Peyer's patch (tissue), 4 donors: Measurements from ENCODE around the gene OLFM2.

ENCODE experiments used
- POLR2A ChIP-seq, 2 donors: fragments of 450-650 bp; IDR thresholded peaks; one replicate each; pipeline ENCODE4 v1.5.1; 2017; ENCODE audit warnings: antibody characterized with exemption in 2 of 2, mild to moderate bottlenecking in 2 of 2, moderate library complexity in 2 of 2
- TF ChIP-seq, protein P1 (sequence below), 6 experiments: fragments of 450-650 bp in 4 of 6; fragments of 200-600 bp in 2 of 6; sonication (generic) in 1 of 6; IDR thresholded peaks; one replicate each; pipeline ENCODE4 v1.5.1; 2017 to 2019; ENCODE audit warnings: antibody characterized with exemption in 6 of 6, mild to moderate bottlenecking in 3 of 6, moderate library complexity in 1 of 6

DNA sequence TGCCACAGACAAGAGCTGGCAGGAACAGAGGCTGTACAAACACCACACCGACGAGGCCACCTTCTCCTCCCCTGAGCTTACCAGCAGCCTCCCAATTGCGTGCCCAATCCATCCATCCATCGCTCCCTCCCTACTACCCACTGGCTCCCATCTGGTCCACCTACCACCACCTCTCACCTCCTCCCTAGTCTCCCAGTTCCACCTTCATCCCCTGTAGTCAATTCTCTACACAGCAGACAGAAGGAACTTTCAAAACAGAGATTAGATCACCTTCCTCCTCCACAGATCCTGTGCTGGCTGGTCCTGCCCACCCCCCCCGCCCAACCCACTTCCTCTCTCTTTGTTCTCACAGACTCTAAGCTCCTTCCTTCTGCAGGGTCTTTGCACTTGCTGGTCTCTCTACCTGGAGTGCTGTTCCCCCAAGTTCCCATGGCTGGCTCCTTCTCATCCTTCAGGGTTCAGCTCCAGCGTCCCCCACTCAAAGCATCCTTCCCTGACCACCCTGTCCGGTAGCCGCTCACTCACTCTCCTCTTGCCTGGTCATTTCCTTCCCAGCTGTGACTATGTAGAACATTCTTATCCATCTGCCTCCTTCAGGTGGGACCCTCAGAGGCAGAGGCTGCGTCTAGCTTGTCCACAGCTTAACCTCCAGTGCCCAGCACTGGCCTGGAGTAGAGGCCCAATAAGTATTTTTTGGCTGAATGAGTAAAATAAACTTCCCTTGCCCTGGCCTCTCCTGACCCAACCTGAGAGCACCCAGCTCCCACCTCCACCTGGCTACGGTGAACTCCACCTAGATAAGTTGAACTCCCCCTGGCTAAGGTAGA lies 78.2 kb downstream of the OLFM2 start:
- TF ChIP-seq, protein P1, sequence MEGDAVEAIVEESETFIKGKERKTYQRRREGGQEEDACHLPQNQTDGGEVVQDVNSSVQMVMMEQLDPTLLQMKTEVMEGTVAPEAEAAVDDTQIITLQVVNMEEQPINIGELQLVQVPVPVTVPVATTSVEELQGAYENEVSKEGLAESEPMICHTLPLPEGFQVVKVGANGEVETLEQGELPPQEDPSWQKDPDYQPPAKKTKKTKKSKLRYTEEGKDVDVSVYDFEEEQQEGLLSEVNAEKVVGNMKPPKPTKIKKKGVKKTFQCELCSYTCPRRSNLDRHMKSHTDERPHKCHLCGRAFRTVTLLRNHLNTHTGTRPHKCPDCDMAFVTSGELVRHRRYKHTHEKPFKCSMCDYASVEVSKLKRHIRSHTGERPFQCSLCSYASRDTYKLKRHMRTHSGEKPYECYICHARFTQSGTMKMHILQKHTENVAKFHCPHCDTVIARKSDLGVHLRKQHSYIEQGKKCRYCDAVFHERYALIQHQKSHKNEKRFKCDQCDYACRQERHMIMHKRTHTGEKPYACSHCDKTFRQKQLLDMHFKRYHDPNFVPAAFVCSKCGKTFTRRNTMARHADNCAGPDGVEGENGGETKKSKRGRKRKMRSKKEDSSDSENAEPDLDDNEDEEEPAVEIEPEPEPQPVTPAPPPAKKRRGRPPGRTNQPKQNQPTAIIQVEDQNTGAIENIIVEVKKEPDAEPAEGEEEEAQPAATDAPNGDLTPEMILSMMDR (IDR thresholded peaks at IDR 0.05), result no peak
- no peak for TF ChIP-seq POLR2A (IDR thresholded peaks at IDR 0.05)
